GM23338 (cell line): ENCODE data around the gene APOLD1. TPM values are rescaled to one million over a fixed set of nuclear protein-coding genes. Genes with fewer than 3 reads are reported as not detected.

ENCODE experiments used
- CREB1 ChIP-seq: fragments of 250-450 bp; sonication (Bioruptor Pico); IDR thresholded peaks from 2 replicates; pipeline ENCODE4 v1.5.0; 2020; ENCODE audit warnings: low read depth, mild to moderate bottlenecking, moderate library complexity
- EZH2phosphoT487 ChIP-seq: fragments of 200-600 bp; sonication (generic); IDR thresholded peaks from one replicate; pipeline ENCODE4 v1.8.1; 2018; ENCODE audit warnings: antibody characterized with exemption; ENCODE audit not compliant: unreplicated experiment
- STAT1 ChIP-seq: IDR thresholded peaks from one replicate; pipeline ENCODE4 v1.6.1; 2016; ENCODE audit warnings: antibody characterized with exemption; ENCODE audit not compliant: unreplicated experiment
- ZNF331 ChIP-seq: fragments of 250-450 bp; sonication (Bioruptor Pico); IDR thresholded peaks from 2 replicates; pipeline ENCODE4 v1.5.0; 2020; ENCODE audit warnings: low read depth, mild to moderate bottlenecking, moderate library complexity
- polyA plus RNA-seq: library from polyadenylated mRNA; unstranded; fragments of >200 nt; fragmentation: Nextera tagmentation; extraction: Ambion mirVana; gene quantifications from 2 replicates; pipeline ENCODE4 v1.2.1, GENCODE V29; 2016
- total RNA-seq: library from RNA; depleted of rRNA; stranded (reverse); fragments of >200 nt; shearing (Covaris generic); gene quantifications from 2 replicates; pipeline ENCODE4 v1.2.3, GENCODE V29; 2014
- TF ChIP-seq, protein P1 (sequence below): fragments of 250-450 bp; sonication (Bioruptor Pico); IDR thresholded peaks from 2 replicates; pipeline ENCODE4 v1.5.0; 2020; ENCODE audit warnings: mild to moderate bottlenecking, moderate library complexity
- TF ChIP-seq, protein P2 (sequence below): IDR thresholded peaks from 2 replicates; pipeline ENCODE4 v1.6.1; 2016; ENCODE audit warnings: antibody characterized with exemption
- TF ChIP-seq, protein P3 (sequence below): IDR thresholded peaks from one replicate; pipeline ENCODE4 v1.6.1; 2018; ENCODE audit warnings: antibody characterized with exemption; ENCODE audit not compliant: unreplicated experiment

The APOLD1 gene
- total and polyA plus RNA-seq, 2 experiments from 2014 or later, result 0.94 to 1.8 TPM

DNA sequence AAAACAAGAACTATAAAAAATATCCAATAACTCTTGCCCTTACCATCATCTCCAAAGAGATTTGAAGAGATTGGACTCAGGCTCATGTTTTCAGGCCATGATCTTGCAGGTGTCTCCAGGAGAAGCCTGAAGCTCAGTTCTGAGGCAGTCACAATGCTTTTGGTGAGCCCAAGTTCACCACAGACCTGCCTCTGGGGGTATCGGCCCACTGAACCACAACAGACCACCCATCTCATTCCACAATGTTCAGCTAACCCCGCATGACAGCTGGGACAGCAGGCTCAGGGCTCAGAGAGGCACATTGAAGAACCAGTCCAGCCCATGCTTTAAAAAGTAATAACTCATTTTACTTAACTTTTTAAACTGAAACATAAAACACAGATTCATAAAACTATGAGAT is 28.3 kb upstream of the APOLD1 start (continued):
- TF ChIP-seq, protein P1, sequence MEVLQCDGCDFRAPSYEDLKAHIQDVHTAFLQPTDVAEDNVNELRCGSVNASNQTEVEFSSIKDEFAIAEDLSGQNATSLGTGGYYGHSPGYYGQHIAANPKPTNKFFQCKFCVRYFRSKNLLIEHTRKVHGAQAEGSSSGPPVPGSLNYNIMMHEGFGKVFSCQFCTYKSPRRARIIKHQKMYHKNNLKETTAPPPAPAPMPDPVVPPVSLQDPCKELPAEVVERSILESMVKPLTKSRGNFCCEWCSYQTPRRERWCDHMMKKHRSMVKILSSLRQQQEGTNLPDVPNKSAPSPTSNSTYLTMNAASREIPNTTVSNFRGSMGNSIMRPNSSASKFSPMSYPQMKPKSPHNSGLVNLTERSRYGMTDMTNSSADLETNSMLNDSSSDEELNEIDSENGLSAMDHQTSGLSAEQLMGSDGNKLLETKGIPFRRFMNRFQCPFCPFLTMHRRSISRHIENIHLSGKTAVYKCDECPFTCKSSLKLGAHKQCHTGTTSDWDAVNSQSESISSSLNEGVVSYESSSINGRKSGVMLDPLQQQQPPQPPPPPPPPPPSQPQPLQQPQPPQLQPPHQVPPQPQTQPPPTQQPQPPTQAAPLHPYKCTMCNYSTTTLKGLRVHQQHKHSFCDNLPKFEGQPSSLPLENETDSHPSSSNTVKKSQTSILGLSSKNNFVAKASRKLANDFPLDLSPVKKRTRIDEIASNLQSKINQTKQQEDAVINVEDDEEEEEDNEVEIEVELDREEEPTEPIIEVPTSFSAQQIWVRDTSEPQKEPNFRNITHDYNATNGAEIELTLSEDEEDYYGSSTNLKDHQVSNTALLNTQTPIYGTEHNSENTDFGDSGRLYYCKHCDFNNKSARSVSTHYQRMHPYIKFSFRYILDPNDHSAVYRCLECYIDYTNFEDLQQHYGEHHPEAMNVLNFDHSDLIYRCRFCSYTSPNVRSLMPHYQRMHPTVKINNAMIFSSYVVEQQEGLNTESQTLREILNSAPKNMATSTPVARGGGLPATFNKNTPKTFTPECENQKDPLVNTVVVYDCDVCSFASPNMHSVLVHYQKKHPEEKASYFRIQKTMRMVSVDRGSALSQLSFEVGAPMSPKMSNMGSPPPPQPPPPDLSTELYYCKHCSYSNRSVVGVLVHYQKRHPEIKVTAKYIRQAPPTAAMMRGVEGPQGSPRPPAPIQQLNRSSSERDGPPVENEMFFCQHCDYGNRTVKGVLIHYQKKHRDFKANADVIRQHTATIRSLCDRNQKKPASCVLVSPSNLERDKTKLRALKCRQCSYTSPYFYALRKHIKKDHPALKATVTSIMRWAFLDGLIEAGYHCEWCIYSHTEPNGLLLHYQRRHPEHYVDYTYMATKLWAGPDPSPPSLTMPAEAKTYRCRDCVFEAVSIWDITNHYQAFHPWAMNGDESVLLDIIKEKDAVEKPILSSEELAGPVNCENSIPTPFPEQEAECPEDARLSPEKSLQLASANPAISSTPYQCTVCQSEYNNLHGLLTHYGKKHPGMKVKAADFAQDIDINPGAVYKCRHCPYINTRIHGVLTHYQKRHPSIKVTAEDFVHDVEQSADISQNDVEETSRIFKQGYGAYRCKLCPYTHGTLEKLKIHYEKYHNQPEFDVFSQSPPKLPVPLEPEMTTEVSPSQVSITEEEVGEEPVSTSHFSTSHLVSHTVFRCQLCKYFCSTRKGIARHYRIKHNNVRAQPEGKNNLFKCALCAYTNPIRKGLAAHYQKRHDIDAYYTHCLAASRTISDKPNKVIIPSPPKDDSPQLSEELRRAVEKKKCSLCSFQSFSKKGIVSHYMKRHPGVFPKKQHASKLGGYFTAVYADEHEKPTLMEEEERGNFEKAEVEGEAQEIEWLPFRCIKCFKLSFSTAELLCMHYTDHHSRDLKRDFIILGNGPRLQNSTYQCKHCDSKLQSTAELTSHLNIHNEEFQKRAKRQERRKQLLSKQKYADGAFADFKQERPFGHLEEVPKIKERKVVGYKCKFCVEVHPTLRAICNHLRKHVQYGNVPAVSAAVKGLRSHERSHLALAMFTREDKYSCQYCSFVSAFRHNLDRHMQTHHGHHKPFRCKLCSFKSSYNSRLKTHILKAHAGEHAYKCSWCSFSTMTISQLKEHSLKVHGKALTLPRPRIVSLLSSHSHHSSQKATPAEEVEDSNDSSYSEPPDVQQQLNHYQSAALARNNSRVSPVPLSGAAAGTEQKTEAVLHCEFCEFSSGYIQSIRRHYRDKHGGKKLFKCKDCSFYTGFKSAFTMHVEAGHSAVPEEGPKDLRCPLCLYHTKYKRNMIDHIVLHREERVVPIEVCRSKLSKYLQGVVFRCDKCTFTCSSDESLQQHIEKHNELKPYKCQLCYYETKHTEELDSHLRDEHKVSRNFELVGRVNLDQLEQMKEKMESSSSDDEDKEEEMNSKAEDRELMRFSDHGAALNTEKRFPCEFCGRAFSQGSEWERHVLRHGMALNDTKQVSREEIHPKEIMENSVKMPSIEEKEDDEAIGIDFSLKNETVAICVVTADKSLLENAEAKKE (CRISPR knock-in tag), result no peak
- TF ChIP-seq, protein P2, sequence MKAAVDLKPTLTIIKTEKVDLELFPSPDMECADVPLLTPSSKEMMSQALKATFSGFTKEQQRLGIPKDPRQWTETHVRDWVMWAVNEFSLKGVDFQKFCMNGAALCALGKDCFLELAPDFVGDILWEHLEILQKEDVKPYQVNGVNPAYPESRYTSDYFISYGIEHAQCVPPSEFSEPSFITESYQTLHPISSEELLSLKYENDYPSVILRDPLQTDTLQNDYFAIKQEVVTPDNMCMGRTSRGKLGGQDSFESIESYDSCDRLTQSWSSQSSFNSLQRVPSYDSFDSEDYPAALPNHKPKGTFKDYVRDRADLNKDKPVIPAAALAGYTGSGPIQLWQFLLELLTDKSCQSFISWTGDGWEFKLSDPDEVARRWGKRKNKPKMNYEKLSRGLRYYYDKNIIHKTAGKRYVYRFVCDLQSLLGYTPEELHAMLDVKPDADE, result no peak
- TF ChIP-seq, protein P3, sequence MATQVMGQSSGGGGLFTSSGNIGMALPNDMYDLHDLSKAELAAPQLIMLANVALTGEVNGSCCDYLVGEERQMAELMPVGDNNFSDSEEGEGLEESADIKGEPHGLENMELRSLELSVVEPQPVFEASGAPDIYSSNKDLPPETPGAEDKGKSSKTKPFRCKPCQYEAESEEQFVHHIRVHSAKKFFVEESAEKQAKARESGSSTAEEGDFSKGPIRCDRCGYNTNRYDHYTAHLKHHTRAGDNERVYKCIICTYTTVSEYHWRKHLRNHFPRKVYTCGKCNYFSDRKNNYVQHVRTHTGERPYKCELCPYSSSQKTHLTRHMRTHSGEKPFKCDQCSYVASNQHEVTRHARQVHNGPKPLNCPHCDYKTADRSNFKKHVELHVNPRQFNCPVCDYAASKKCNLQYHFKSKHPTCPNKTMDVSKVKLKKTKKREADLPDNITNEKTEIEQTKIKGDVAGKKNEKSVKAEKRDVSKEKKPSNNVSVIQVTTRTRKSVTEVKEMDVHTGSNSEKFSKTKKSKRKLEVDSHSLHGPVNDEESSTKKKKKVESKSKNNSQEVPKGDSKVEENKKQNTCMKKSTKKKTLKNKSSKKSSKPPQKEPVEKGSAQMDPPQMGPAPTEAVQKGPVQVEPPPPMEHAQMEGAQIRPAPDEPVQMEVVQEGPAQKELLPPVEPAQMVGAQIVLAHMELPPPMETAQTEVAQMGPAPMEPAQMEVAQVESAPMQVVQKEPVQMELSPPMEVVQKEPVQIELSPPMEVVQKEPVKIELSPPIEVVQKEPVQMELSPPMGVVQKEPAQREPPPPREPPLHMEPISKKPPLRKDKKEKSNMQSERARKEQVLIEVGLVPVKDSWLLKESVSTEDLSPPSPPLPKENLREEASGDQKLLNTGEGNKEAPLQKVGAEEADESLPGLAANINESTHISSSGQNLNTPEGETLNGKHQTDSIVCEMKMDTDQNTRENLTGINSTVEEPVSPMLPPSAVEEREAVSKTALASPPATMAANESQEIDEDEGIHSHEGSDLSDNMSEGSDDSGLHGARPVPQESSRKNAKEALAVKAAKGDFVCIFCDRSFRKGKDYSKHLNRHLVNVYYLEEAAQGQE, result no peak
- TF ChIP-seq CREB1 (CRISPR knock-in tag) (no peak), ZNF331 (no peak), STAT1 (no peak), EZH2phosphoT487 (no peak)
